Measurements from ENCODE around the gene STYXL1.

Gene STYXL1

DNA sequence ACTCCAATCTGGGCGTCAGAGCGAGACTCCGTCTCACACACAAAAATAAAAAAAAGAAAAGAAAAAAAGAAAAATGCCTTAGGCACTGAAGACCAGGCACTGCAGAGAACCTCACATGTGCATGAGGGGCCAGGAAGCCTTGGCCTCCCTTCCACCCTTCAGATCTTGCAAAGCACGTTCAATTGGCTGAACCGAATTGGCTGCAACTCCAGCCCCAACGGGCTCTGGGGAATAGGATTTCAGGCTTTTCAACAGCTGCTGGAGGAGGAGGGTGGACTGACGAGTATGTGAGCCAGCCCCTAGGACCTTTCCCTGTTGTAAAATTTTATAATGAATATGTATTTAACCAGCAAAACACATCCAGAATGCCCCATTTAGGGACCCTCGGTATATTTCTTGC, 70.1 kb downstream of the STYXL1 start:
- peak; percentile 87 for DNase-seq (ENCODE audit: low read depth)
- TF ChIP-seq, protein P1, sequence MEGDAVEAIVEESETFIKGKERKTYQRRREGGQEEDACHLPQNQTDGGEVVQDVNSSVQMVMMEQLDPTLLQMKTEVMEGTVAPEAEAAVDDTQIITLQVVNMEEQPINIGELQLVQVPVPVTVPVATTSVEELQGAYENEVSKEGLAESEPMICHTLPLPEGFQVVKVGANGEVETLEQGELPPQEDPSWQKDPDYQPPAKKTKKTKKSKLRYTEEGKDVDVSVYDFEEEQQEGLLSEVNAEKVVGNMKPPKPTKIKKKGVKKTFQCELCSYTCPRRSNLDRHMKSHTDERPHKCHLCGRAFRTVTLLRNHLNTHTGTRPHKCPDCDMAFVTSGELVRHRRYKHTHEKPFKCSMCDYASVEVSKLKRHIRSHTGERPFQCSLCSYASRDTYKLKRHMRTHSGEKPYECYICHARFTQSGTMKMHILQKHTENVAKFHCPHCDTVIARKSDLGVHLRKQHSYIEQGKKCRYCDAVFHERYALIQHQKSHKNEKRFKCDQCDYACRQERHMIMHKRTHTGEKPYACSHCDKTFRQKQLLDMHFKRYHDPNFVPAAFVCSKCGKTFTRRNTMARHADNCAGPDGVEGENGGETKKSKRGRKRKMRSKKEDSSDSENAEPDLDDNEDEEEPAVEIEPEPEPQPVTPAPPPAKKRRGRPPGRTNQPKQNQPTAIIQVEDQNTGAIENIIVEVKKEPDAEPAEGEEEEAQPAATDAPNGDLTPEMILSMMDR (conservative IDR thresholded peaks at IDR 0.05; ENCODE audit: control insufficient read depth, insufficient read depth, low read depth, low read length), result no peak
- no peak overlapping the region for H3K4me3 ChIP-seq (ENCODE audit: control insufficient read depth, low read depth, low read length)

DNA sequence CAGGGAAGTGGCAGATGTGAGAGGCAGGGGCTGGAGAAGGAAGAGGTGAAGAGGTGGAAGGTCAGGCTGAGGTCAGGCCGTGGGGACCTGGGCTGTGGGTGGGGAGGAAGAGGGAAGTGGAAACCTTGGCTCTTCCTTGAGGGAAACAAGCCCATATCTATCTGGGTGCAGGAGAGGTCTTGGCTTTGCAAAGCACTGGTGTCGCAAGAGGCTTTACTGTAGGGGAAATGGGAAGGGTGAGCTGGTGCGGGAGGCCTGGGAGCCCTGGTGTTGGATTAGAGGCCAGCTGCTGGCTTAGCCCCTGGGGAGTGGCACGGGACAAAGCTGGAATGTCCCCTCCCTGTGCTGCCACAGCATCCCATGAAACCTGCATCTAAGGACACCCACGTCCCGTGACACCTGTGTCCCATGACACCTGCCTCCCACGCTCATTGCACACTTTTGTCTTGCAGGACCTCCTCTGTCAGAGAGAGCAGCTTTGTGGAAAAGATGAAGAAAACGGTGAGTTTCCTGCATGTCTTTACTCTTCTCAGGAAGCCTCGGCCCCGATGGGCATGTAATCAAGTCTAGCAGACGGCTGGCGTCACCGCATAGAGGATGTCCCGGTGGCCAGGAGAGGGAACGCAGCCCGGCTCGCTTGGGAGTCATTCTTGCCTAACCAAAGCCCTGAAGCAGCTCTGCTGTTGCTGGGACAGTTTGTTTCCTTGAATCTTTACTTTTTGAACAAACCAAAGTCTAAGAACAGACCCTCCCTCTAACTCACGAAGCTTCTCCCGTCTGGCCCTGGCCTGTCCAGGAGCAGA, 75.6 kb downstream of the STYXL1 start:
- H3K4me3 ChIP-seq (ENCODE audit: control insufficient read depth, low read depth, low read length), result no peak overlapping the region
- peak; percentile 44 for DNase-seq (ENCODE audit: low read depth)
- TF ChIP-seq, protein P1 (conservative IDR thresholded peaks at IDR 0.05; ENCODE audit: control insufficient read depth, insufficient read depth, low read depth, low read length), result no peak

DNA sequence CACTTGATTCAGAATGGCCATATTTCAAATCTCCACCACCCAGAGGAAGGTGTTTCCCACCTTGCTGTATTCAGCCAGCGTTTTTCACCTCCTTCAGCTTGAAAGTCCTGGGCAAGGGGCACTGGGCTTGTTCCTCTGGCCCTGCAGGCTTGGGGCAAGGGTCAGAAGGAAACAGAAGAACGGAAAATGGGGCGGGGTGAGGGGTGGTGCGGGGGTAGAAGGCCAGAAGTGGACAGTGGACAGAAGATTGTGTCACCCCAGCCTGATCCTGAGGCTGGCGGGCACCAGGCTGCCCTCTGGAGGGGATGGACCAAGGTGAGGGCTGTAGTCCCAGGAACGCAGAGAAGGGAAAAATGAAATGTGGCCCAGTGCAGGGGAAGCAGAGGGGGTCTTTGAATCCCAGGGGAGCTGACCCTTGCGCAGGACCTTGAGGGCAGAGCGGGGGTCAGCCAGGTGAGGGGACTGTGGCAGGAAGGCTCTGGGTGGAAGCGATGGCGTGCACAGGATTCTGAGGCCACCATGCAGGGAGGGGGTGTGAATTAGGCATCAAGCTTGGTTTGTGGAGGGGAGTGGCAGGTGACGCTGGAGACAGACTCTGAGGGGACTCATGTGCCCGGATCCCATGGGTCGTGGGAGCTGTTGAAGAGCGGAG, 76.4 kb downstream of the STYXL1 start:
- no peak for DNase-seq (ENCODE audit: low read depth)
- H3K4me3 ChIP-seq (ENCODE audit: control insufficient read depth, low read depth, low read length), result no peak overlapping the region
- TF ChIP-seq, protein P1 (conservative IDR thresholded peaks at IDR 0.05; ENCODE audit: control insufficient read depth, insufficient read depth, low read depth, low read length), result no peak

DNA sequence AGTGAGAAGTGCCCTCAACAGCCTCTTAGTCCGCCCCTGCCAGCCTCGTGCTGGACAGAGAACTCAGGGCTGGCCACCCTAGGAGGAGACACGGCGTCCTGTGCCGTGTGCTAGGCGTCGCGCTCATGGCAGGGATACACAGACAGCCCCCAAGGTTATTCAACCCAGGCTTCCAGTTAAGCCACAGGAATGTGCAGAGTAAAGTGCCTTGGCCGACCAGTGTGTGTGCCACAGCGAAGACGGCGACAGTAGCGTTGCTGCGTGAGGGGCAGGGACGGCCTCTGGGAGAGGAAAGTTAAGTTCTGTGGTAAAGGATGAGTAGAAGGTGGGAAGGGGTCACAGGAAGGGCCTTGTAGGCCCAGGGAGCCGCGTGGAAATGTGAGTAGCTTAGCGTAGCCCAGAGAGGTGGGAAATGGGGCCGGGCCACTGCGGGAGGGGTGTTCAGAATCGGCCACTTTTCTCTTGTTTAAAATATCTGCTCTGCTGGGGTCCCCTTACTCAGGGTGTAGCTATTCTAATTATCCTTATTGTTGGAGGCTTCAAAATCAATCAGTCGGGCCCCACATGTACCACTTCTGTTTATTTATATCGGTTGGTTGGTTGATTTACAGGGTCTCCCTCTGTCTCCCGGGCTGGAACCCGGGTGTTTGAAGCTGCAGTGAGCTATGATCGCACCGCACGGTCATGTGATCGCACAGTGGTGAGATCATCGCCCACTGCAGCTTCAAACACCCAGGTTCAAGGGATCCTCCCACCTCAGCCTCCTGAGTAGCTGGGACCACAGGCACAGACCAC, 77.9 kb downstream of the STYXL1 start:
- TF ChIP-seq, protein P1 (conservative IDR thresholded peaks at IDR 0.05; ENCODE audit: control insufficient read depth, insufficient read depth, low read depth, low read length), result no peak
- no peak overlapping the region for H3K4me3 ChIP-seq (ENCODE audit: control insufficient read depth, low read depth, low read length)
- DNase-seq (ENCODE audit: low read depth), result no peak

DNA sequence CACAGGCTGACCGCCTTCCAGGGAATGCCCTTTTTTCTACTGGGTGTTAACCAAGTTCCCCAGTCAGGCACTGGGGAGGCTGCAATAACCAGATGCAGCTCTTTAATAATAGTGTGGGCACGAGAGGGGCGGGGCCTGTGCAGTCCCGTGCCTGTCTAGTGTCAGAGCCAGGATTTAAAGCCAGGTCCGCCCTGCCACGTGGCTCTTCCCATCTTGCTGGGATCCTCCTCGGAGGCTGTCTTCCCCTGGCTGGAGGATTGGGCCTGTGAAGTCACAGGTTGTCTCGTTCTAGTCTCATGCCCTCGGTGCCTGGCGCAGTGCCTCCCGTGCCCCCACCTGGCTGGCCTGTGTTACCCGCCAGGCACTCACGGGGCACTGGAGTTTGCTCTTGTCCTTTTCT, 78.6 kb downstream of the STYXL1 start:
- no peak overlapping the region for H3K4me3 ChIP-seq (ENCODE audit: control insufficient read depth, low read depth, low read length)
- TF ChIP-seq, protein P1 (conservative IDR thresholded peaks at IDR 0.05; ENCODE audit: control insufficient read depth, insufficient read depth, low read depth, low read length), result no peak
- peak; percentile 49 for DNase-seq (ENCODE audit: low read depth)

DNA sequence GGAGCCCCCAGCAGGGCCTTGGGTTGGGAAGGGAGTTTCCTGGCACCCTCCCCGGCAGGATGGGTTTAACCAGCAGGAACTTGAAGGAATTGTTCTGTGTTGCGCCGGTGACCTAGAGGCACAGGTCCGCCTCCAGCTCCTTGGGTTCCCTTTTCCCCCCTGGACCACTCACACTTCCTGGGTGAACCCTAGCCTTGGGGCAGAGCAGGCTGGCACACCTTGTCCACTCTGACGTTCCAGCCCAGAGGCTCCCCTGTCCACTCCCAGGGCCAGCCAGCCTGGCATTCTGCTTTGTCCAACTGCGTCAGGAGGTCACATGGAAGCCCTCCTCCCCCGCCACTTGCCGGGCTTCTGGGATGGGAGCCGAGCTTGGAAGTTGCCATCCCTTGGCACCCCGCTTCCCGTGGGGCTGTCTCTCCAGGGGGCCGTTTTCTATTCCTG, 79.2 kb downstream of the STYXL1 start:
- DNase-seq (ENCODE audit: low read depth), result no peak
- TF ChIP-seq, protein P1 (conservative IDR thresholded peaks at IDR 0.05; ENCODE audit: control insufficient read depth, insufficient read depth, low read depth, low read length), result no peak
- H3K4me3 ChIP-seq (ENCODE audit: control insufficient read depth, low read depth, low read length), result no peak overlapping the region

Measured in fibroblast of mammary gland (primary cell).